Endothelial cell of umbilical vein (primary cell): ENCODE data around the gene SPTSSB. TPM values are rescaled to one million over a fixed set of nuclear protein-coding genes. Genes with fewer than 3 reads are reported as not detected.
A peak's percentile ranks its signal among the peaks of the same experiment; 100 is the strongest.

Source experiments
- BruUV-seq: library from RNA; stranded (reverse); fragments of 400-500 nt; replicated peaks from 2 replicates; lab custom pipeline; 2021; lab: Mats Ljungman, UMichigan
- CTCF ChIA-PET: fragments of 300-600, 350-600 bp; sonication (Branson Sonifier 250); formaldehyde crosslinking; loops from one replicate; lab custom pipeline; 2021; ENCODE audit warnings: antibody characterized with exemption, inconsistent platforms; lab: Charles Lee
- POLR2A ChIA-PET: fragments of 300-600, 350-600 bp; sonication (Branson Sonifier 250); formaldehyde crosslinking; loops from one replicate; lab custom pipeline; 2021; ENCODE audit warnings: antibody characterized with exemption, inconsistent platforms; lab: Charles Lee
- DNase-seq: peaks from one replicate; pipeline ENCODE4 v3.0.0-alpha.2; 2011; ENCODE audit warnings: low read depth, low spot score
- FAIRE-seq: peaks from 2 replicates; lab custom pipeline; 2011; peaks lifted over from hg19 to GRCh38; lab: Jason Lieb, UNC
- H2AFZ ChIP-seq: 2 replicates; pipeline ENCODE4 v1.6.0; 2012; ENCODE audit warnings: low read depth, low read length, control low read depth, inconsistent platforms
- H3K27ac ChIP-seq: 2 replicates; pipeline ENCODE4 v1.5.1; 2011; ENCODE audit warnings: low read depth, mild to moderate bottlenecking, control low read depth, low read length, moderate library complexity; ENCODE audit not compliant: insufficient read depth
- H3K27me3 ChIP-seq, 2 experiments: 2 replicates each; pipeline versions ENCODE4 v1.6.0 to v1.6.1; 2011; ENCODE audit warnings: low read length in 2 of 2, mixed read lengths in 1 of 2; ENCODE audit not compliant: control insufficient read depth in 2 of 2, insufficient read depth in 2 of 2
- H3K36me3 ChIP-seq, 2 experiments: 2 replicates in 1 of 2; 3 replicates in 1 of 2; pipeline ENCODE4 v1.5.1; 2011; ENCODE audit warnings: low read length in 2 of 2, mild to moderate bottlenecking in 1 of 2, moderate library complexity in 1 of 2; ENCODE audit not compliant: control insufficient read depth in 2 of 2, insufficient read depth in 2 of 2; ENCODE audit errors: extremely low read depth in 1 of 2
- H3K4me1 ChIP-seq: 3 replicates; pipeline ENCODE4 v1.5.1; 2011; ENCODE audit warnings: mild to moderate bottlenecking, low read length; ENCODE audit not compliant: control insufficient read depth, insufficient read depth; ENCODE audit errors: extremely low read depth
- H3K4me2 ChIP-seq: 2 replicates; pipeline ENCODE4 v1.6.1; 2011; ENCODE audit warnings: low read length, control low read depth, mixed read lengths; ENCODE audit not compliant: insufficient read depth
- H3K4me3 ChIP-seq, 3 experiments: fragments of 200-600 bp in 1 of 3; sonication (generic), shearing (Covaris generic) in 1 of 3; replicated peaks in 1 of 3; 2 replicates each; pipeline ENCODE4 v1.5.1; 2011 to 2016; ENCODE audit warnings: control low read depth in 3 of 3, low read length in 3 of 3, mild to moderate bottlenecking in 2 of 3, inconsistent platforms in 1 of 3, low read depth in 1 of 3, moderate library complexity in 1 of 3; ENCODE audit not compliant: insufficient read depth in 1 of 3
- H3K79me2 ChIP-seq: 2 replicates; pipeline ENCODE4 v1.6.0; 2012; ENCODE audit warnings: low read length, inconsistent platforms; ENCODE audit not compliant: control insufficient read depth, insufficient read depth
- H3K9ac ChIP-seq: replicated peaks from 2 replicates; pipeline ENCODE3; 2011; ENCODE audit warnings: low read length, control low read depth; ENCODE audit not compliant: insufficient read depth; ENCODE audit errors: extremely low read depth
- H3K9me1 ChIP-seq: replicated peaks from 3 replicates; pipeline ENCODE4 v1.6.0; 2011; ENCODE audit warnings: mild to moderate bottlenecking, low read length; ENCODE audit not compliant: control insufficient read depth, insufficient read depth; ENCODE audit errors: extremely low read depth
- H3K9me3 ChIP-seq: replicated peaks from 2 replicates; pipeline ENCODE4 v1.5.1; 2012; ENCODE audit warnings: low read length, inconsistent platforms; ENCODE audit not compliant: control insufficient read depth, insufficient read depth
- H4K20me1 ChIP-seq: replicated peaks from 2 replicates; pipeline ENCODE3; 2011; ENCODE audit warnings: mild to moderate bottlenecking, low read length; ENCODE audit not compliant: control insufficient read depth, insufficient read depth; ENCODE audit errors: extremely low read depth
- CTCF ChIP-seq, 2 donors: IDR thresholded peaks; 1 replicate in 1 of 2; 2 replicates in 1 of 2; pipeline ENCODE4 v1.5.1; 2011; ENCODE audit warnings: low read length in 2 of 2, mild to moderate bottlenecking in 2 of 2, moderate library complexity in 2 of 2, control low read depth in 1 of 2, inconsistent platforms in 1 of 2, low read depth in 1 of 2; ENCODE audit not compliant: insufficient read depth in 1 of 2; ENCODE audit errors: extremely low read depth in 1 of 2
- EZH2 ChIP-seq: IDR thresholded peaks from 2 replicates; pipeline ENCODE4 v1.6.1; 2012; ENCODE audit warnings: borderline replicate concordance, low read depth, mild to moderate bottlenecking, moderate library complexity, low read length, inconsistent platforms; ENCODE audit not compliant: severe bottlenecking
- FOS ChIP-seq: IDR thresholded peaks from 2 replicates; pipeline ENCODE4 v1.6.1; 2011; ENCODE audit warnings: mild to moderate bottlenecking, low read length, moderate library complexity, borderline replicate concordance; ENCODE audit not compliant: insufficient read depth
- GATA2 ChIP-seq: IDR thresholded peaks from 2 replicates; pipeline ENCODE4 v1.7.0; 2011; ENCODE audit warnings: low read depth, mild to moderate bottlenecking, moderate library complexity, mixed read lengths, low read length; ENCODE audit not compliant: insufficient read length, insufficient read depth
- JUN ChIP-seq: IDR thresholded peaks from 2 replicates; pipeline ENCODE4 v1.6.1; 2011; ENCODE audit warnings: borderline replicate concordance, low read depth; ENCODE audit not compliant: insufficient read length, insufficient read depth
- MAX ChIP-seq: IDR thresholded peaks from 2 replicates; pipeline ENCODE4 v1.6.1; 2011; ENCODE audit not compliant: insufficient read depth, insufficient read length
- MYC ChIP-seq: IDR thresholded peaks from one replicate; pipeline ENCODE4 v1.6.1; 2011; ENCODE audit warnings: mild to moderate bottlenecking, low read depth, low read length
- POLR2A ChIP-seq: IDR thresholded peaks from 2 replicates; pipeline ENCODE4 v1.6.1; 2012; ENCODE audit warnings: low read depth, mild to moderate bottlenecking, control low read depth, low read length
- POLR2AphosphoS5 ChIP-seq: IDR thresholded peaks from 2 replicates; pipeline ENCODE4 v1.6.1; 2012; ENCODE audit warnings: low read depth, mild to moderate bottlenecking, control low read depth, low read length, moderate library complexity; ENCODE audit not compliant: insufficient read depth
- dilution Hi-C: fragments of 300-500 bp; cut with MboI; formaldehyde crosslinking; loops from one replicate; pipeline ENCODE4 v1.15.0; 2019; ENCODE audit warnings: low sequenced_read_pairs; ENCODE audit not compliant: extremely low pct_ligation_motif_present
- intact Hi-C: fragments of 100-400 bp; cut with micrococcal nuclease; formaldehyde crosslinking; loops from one replicate; pipeline ENCODE4 v1.10.0; 2022
- polyA plus RNA-seq, 4 experiments: library from polyadenylated mRNA; depleted of rRNA in 3 of 4; stranded (reverse) in 3 of 4; unstranded in 1 of 4; fragments of >200 nt; gene quantifications; 2 replicates each; pipeline versions ENCODE4 v1.2.1 to v1.2.3, GENCODE V29; 2011 to 2012; ENCODE audit warnings: missing spikeins in 1 of 4
- total RNA-seq: library from RNA; stranded (reverse); gene quantifications from 2 replicates; pipeline ENCODE4 v1.2.3, GENCODE V29; 2021

The SPTSSB gene
- total and polyA plus RNA-seq, 2 donors (not counting 3 experiments of a cell fraction or from before 2014, with no cell fraction given): not detected

- H3K9me3 ChIP-seq: no peaks in the 10 kb centered on the region
- POLR2A ChIA-PET: no interaction called here
- CTCF ChIA-PET: no interaction called here
- no peaks in the 10 kb centered on the region for H4K20me1 ChIP-seq
- intact Hi-C loops (no loop called here), dilution Hi-C loops (no loop called here)
- no peaks in the 10 kb centered on the region for H3K36me3 ChIP-seq
- no TSS peak for BruUV-seq
- H3K4me3 ChIP-seq: no peak overlapping the region
- peaks cover 0 to 2% of the 10 kb centered on the region in 2 experiments for H3K27me3 ChIP-seq
- no peaks in the 10 kb centered on the region for H3K9me1 ChIP-seq
- H3K4me1 ChIP-seq: no peaks in the 10 kb centered on the region
- H2AFZ ChIP-seq: no peak overlapping the region
- no peak overlapping the region for H3K4me2 ChIP-seq
- no peak overlapping the region for H3K9ac ChIP-seq
- H3K27ac ChIP-seq: no peak overlapping the region
- FAIRE-seq: no peak
- H3K79me2 ChIP-seq: no peaks in the 10 kb centered on the region
- TF ChIP-seq JUN (no peak), FOS (peak; percentile 29)
- DNase-seq: no peak
Observed at GRCh38 chr3:161349529-161350312, 21.6 kb downstream of the SPTSSB start.

DNA sequence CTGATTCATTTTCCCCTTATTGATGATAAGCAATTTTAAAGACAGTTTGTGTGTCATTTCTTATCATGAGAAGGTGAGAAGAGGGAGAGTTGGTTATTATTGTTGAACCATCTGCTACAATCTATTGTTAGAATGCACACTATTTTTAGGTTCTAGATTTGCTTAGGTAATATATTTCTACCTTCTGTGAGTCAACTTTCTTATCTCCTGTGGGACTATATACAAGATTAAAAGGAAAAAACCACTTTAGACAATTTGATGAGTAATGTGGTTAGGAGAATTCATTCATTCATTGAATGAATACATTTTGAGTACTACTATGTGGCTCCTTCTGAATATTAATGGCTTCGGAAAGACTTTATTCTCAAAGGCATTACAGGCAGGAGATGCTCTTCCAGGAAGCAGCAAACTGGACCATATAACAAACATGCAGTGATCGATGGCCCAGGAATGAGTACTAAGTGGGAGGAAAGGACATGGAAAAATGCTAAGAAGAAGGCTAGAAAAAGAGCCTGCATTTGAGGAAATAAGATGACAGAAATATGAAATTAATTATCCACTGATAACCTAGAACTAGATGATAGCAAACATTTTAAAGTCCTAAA, 22.4 kb downstream of the SPTSSB start:
- H3K36me3 ChIP-seq: no peaks in the 10 kb centered on the region
- dilution Hi-C loops (no loop called here), intact Hi-C loops (no loop called here)
- no peaks in the 10 kb centered on the region for H3K9me3 ChIP-seq
- H3K9me1 ChIP-seq: no peaks in the 10 kb centered on the region
- H3K9ac ChIP-seq: no peak overlapping the region
- TF ChIP-seq GATA2: no peak
- TF ChIP-seq POLR2AphosphoS5: no peak
- no peak for TF ChIP-seq FOS
- no peak for TF ChIP-seq MAX
- TF ChIP-seq MYC: no peak
- no peak for TF ChIP-seq CTCF (IDR thresholded peaks at IDR 0.05; ENCODE audit: extremely low read depth in 1 of 2, insufficient read depth in 1 of 2, low read depth in 1 of 2, low read length in 2 of 2)
- no peak for TF ChIP-seq EZH2
- TF ChIP-seq POLR2A: no peak
- TF ChIP-seq JUN: no peak
- POLR2A ChIA-PET: no interaction called here
- CTCF ChIA-PET: no interaction called here
- H2AFZ ChIP-seq: no peak overlapping the region
- no peaks in the 10 kb centered on the region for H3K4me1 ChIP-seq
- DNase-seq (no peak), FAIRE-seq (no peak)
- no peak overlapping the region for H3K27ac ChIP-seq
- H3K4me2 ChIP-seq: no peak overlapping the region
- H3K27me3 ChIP-seq: peaks cover 0 to 2% of the 10 kb centered on the region in 2 experiments
- no peak overlapping the region for H3K4me3 ChIP-seq
- no TSS peak for BruUV-seq
- H3K79me2 ChIP-seq: no peaks in the 10 kb centered on the region
- no peaks in the 10 kb centered on the region for H4K20me1 ChIP-seq
